T-cell (primary cell): ENCODE measurements around the gene CLK2. TPM values are rescaled to one million over a fixed set of nuclear protein-coding genes. Genes with fewer than 3 reads are reported as not detected.
A peak's percentile ranks its signal among the peaks of the same experiment; 100 is the strongest.

Source experiments
- ATAC-seq, 4 experiments: fragments of 200-7000 bp in 3 of 4; fragments of 150-1000 bp in 1 of 4; cut with Tn5 transposase; replicated peaks in 1 of 4; 1 replicate in 3 of 4; 2 replicates in 1 of 4; pipeline ENCODE4 v1.10.0; 2021; ENCODE audit warnings: moderate library complexity in 3 of 4, mild to moderate bottlenecking in 2 of 4, moderate number of reproducible peaks in 1 of 4
- CTCF ChIA-PET, 2 donors: fragments of 300-600 bp; sonication (Branson Sonifier 250); formaldehyde crosslinking; loops; one replicate each; lab custom pipeline; 2022; ENCODE audit warnings: antibody characterized with exemption in 2 of 2; lab: Charles Lee
- POLR2A ChIA-PET, 2 donors: fragments of 300-600 bp; sonication (Branson Sonifier 250); formaldehyde crosslinking; loops; one replicate each; lab custom pipeline; 2022; ENCODE audit warnings: antibody characterized with exemption in 2 of 2; lab: Charles Lee
- DNase-seq, 35 experiments: peaks; one replicate each; pipeline versions ENCODE4 v3.0.0 to v3.0.0-alpha.2; 2013 to 2023
- H3K27ac ChIP-seq: one replicate; pipeline ENCODE4 v1.5.1; 2013; ENCODE audit warnings: low read length
- H3K27me3 ChIP-seq, 2 experiments: replicated peaks in 1 of 2; 1 replicate in 1 of 2; 2 replicates in 1 of 2; pipeline versions ENCODE4 v1.6.1 to v1.7.0; 2013; ENCODE audit warnings: low read length in 1 of 2, mixed read lengths in 1 of 2; ENCODE audit not compliant: control insufficient read depth in 2 of 2, insufficient read depth in 2 of 2; ENCODE audit errors: extremely low read depth in 1 of 2
- H3K36me3 ChIP-seq, 2 donors: 1 replicate in 1 of 2; 2 replicates in 1 of 2; pipeline versions ENCODE4 v1.6.1 to v1.7.0; 2013; ENCODE audit warnings: low read length in 1 of 2; ENCODE audit not compliant: control insufficient read depth in 2 of 2, insufficient read depth in 1 of 2; ENCODE audit errors: extremely low read depth in 1 of 2
- H3K4me1 ChIP-seq, 2 experiments: 1 replicate in 1 of 2; 2 replicates in 1 of 2; pipeline versions ENCODE4 v1.6.1 to v1.7.0; 2013; ENCODE audit warnings: low read length in 2 of 2, mixed read lengths in 1 of 2; ENCODE audit not compliant: insufficient read depth in 2 of 2, control insufficient read depth in 1 of 2; ENCODE audit errors: extremely low read depth in 1 of 2
- H3K4me3 ChIP-seq, 2 donors: 1 replicate in 1 of 2; 2 replicates in 1 of 2; pipeline versions ENCODE4 v1.5.1 to v1.7.0; 2013; ENCODE audit warnings: mild to moderate bottlenecking in 2 of 2, low read length in 1 of 2, moderate library complexity in 1 of 2; ENCODE audit not compliant: control insufficient read depth in 1 of 2; ENCODE audit errors: extremely low read depth in 1 of 2
- H3K9me3 ChIP-seq: 2 replicates; pipeline ENCODE4 v1.7.0; 2013
- H3K27ac Mint-ChIP-seq, 2 donors: one replicate each; pipeline ENCODE4 v1.8.0; 2020 to 2021; ENCODE audit warnings: mild to moderate bottlenecking in 2 of 2, mixed read lengths in 2 of 2
- H3K27me3 Mint-ChIP-seq, 2 donors: one replicate each; pipeline ENCODE4 v1.8.0; 2021 to 2022; ENCODE audit warnings: mixed read lengths in 2 of 2
- H3K36me3 Mint-ChIP-seq: one replicate; pipeline ENCODE4 v1.8.0; 2021; ENCODE audit warnings: mixed read lengths
- H3K4me1 Mint-ChIP-seq, 3 donors: one replicate each; pipeline ENCODE4 v1.8.0; 2020 to 2022; ENCODE audit warnings: mixed read lengths in 3 of 3, mild to moderate bottlenecking in 1 of 3
- H3K4me3 Mint-ChIP-seq, 3 donors: one replicate each; pipeline ENCODE4 v1.8.0; 2020 to 2022; ENCODE audit warnings: mild to moderate bottlenecking in 3 of 3, mixed read lengths in 3 of 3, moderate library complexity in 3 of 3
- H3K9me3 Mint-ChIP-seq, 3 donors: one replicate each; pipeline ENCODE4 v1.8.0; 2020 to 2022; ENCODE audit warnings: mixed read lengths in 3 of 3
- WGBS: methylation state at CpG from one replicate; pipeline ENCODE4 v1.1.5; 2013; ENCODE audit warnings: missing lambda C conversion rate; ENCODE audit not compliant: insufficient coverage; 5-methylcytosine and 5-hydroxymethylcytosine counted together
- total RNA-seq, 35 experiments: library from RNA in 6 of 35; stranded (reverse) in 6 of 35; fragments of 120-200 nt in 1 of 35; gene quantifications; one replicate each; pipeline versions ENCODE4 v1.2.1 to v1.2.4 and lab custom pipeline; 2013 to 2026

Gene CLK2
- total RNA-seq, 5 donors from 2014 or later (not counting 1 experiment from before 2014, with no cell fraction given) = 76.4 to 123 (median 110) TPM

DNA sequence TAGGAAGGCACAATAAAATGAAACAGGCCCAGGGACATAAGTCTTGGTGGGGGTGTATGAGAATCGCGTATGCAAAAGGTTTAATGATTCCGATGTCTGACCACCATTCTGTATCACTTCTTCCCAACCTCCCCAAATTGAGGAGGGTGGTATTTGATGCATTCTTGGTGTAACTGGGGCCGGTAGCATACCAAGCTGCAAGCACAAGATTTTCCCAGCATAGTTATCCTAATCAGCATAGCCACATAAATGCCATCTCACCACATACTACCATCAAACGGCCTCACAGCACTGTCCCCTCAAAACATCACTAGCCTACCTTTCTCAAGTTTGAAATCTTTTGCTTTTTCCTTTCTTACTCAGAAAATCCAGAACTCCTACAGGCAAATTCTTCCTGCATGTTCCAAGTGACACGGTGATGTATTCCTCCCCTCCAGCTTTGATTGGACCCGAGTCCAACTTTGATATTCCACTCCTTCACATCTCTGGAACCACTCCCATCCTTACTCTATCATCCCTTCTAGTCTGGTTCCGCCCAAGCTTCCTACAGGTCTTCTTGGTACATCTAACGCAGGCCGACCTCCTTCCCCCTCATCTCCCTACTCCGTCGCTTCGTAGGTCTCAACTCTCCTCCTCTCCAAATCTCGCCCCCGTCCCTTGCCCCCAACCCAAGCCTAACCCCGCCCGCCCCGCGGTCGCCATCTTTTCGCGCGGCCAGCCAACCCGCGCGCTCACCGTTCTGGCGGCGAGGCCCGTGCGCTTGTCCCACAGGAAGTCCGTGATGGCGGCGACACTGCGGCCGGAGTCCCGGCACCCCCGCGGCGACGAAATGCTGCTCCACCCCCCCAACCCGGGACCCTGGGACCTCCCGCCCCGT, 600 bp downstream of the CLK2 start:
- no peaks in the 10 kb centered on the region for H3K27me3 Mint-ChIP-seq

DNA sequence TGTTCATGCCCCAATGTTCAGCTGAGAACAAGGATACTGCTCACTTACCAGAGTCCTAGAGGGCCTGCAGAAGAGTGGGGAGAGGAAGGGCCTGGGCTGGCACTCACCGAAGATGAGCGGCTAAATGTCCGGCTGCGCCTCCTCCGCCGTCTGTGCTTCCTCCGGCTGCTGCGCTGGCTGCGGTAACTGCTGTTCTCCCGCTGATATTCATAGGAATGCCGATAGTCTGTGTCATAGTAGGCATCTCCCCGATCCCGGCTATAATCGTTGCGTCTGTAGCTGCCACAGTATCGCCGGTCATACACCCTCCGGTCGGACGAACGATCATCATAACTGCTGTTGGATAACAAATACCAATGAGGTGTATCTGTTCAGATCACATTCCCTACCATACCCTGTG, 3.9 kb downstream of the CLK2 start:
- Mint-ChIP-seq H3K36me3 (peaks cover 50% of the 10 kb centered on the region), H3K27ac (peak overlapping the region in 1 of 2 donors; percentile 34), H3K9me3 (no peaks in the 10 kb centered on the region), H3K4me3 (no peak overlapping the region), H3K27me3 (no peaks in the 10 kb centered on the region), H3K4me1 (peaks cover 29 to 34% (median 33%) of the 10 kb centered on the region in 3 donors)
- ATAC-seq = no peak
- ChIA-PET POLR2A (interaction anchor here in 1 of 2 donors (0.6 kb wide), 1 partner anchor 11 kb away, joined by 3 read pairs; no protein-coding TSS in a partner anchor), CTCF (interaction anchor here in 1 of 2 donors (1.3 kb wide), 1 partner anchor 19 kb away, joined by 9 read pairs; no protein-coding TSS in a partner anchor)
- Histone ChIP-seq H3K27ac (no peak overlapping the region), H3K4me3 (no peak overlapping the region), H3K4me1 (peaks cover 6 to 20% of the 10 kb centered on the region in 2 experiments), H3K36me3 (peaks cover 7 to 70% of the 10 kb centered on the region in 2 donors), H3K27me3 (no peaks in the 10 kb centered on the region), H3K9me3 (no peaks in the 10 kb centered on the region)
- 98% methylated on average over 21 of the region's 21 CpGs for WGBS
- no peak for DNase-seq

More for the DNA sequence above, 600 bp downstream of the CLK2 start:
- H3K4me1 ChIP-seq = peaks cover 20 to 36% of the 10 kb centered on the region in 2 experiments
- DNase-seq (peak in 5 of 35 experiments; percentile 15 to 35 (median 23)), ATAC-seq (peak; percentile 21 to 32 (median 25))
- H3K9me3 Mint-ChIP-seq = no peaks in the 10 kb centered on the region
- H3K4me3 ChIP-seq = peak overlapping the region; percentile 45 to 78
- H3K4me1 Mint-ChIP-seq = peaks cover 40 to 51% (median 49%) of the 10 kb centered on the region in 3 donors
- peaks cover 7 to 36% of the 10 kb centered on the region in 2 donors for H3K36me3 ChIP-seq
- ChIA-PET CTCF (interaction anchor here (0.5 to 1.3 kb wide), 12 partner anchors 8 to 833 kb away, joined by 3 to 12 read pairs (median 4); partner anchors contain the start of genes CKS1B (in 1 of the 2), FDPS (in 1 of the 2) and KRTCAP2 (in 1 of the 2)), POLR2A (interaction anchor here in 1 of 2 donors (0.5 to 1.2 kb wide), 2 partner anchors 13 to 35 kb away, joined by 5 to 9 read pairs; partner anchors contain the start of gene FDPS)
- H3K27ac Mint-ChIP-seq = peak overlapping the region; percentile 81 to 90
- H3K27me3 ChIP-seq = no peaks in the 10 kb centered on the region
- H3K27ac ChIP-seq = peak overlapping the region; percentile 67
- H3K4me3 Mint-ChIP-seq = peak overlapping the region; percentile 90 to 93 (median 92)
- peaks cover 26% of the 10 kb centered on the region for H3K36me3 Mint-ChIP-seq
- no peaks in the 10 kb centered on the region for H3K9me3 ChIP-seq
- WGBS = 0% methylated on average over 37 of the region's 44 CpGs

DNA sequence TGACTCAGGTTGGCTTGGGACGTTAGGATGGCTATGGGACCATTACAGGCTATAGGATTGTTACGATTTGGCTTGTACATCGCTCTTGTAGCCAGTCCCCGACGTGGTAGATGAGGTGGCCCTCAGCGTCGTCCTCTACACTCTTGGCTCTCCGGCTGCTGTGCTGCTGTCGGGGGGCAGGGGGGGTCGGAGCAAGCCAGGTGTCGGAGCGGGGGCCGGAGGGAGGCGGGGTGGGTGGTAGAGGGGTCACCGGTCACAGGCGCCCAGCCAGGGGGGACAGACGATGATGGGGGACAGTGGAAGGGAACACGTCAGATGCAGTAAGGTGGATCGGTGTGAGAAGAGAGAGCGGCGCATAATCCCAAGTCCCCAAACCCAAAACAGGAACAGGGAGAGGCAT, 4.7 kb downstream of the CLK2 start:
- Mint-ChIP-seq H3K27ac (no peak overlapping the region), H3K4me3 (no peak overlapping the region), H3K27me3 (no peaks in the 10 kb centered on the region), H3K9me3 (no peaks in the 10 kb centered on the region), H3K36me3 (peaks cover 56% of the 10 kb centered on the region), H3K4me1 (peaks cover 25 to 31% (median 30%) of the 10 kb centered on the region in 3 donors)
- no peak for ATAC-seq
- H3K27me3 ChIP-seq = no peaks in the 10 kb centered on the region
- no peak overlapping the region for H3K4me3 ChIP-seq
- 98% methylated on average over 12 of the region's 21 CpGs for WGBS
- no peak for DNase-seq
- H3K36me3 ChIP-seq = peaks cover 7 to 77% of the 10 kb centered on the region in 2 donors
- no peak overlapping the region for H3K27ac ChIP-seq
- H3K9me3 ChIP-seq = no peaks in the 10 kb centered on the region
- ChIA-PET POLR2A (interaction anchor here in 1 of 2 donors (0.5 kb wide), 1 partner anchor 31 kb away, joined by 4 read pairs; no protein-coding TSS in a partner anchor), CTCF (interaction anchor here in 1 of 2 donors (1.0 kb wide), 1 partner anchor 19 kb away, joined by 3 read pairs; no protein-coding TSS in a partner anchor)
- H3K4me1 ChIP-seq = peaks cover 3 to 16% of the 10 kb centered on the region in 2 experiments

DNA sequence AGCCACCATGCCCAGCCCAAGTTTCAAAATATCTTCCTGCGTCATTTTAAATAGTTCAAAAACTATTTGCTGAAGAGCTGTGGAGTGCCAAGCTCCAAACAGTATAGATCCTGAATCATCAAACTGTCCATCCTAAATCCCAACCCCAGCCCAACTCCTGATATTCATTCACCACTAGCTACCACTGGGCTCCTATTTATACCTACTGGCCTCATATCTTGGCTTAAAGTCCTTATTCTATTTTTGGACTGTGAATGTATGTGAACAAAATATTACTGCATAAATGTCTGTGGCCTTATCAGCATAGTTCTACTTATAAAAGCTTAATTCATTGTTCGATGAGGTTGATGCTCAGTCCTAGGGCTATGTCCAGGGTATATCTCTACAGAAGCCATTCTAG, 5.9 kb downstream of the CLK2 start:
- Mint-ChIP-seq H3K4me3 (no peak overlapping the region), H3K9me3 (no peaks in the 10 kb centered on the region), H3K27ac (no peak overlapping the region), H3K4me1 (peaks cover 24 to 34% (median 25%) of the 10 kb centered on the region in 3 donors), H3K36me3 (peaks cover 60% of the 10 kb centered on the region), H3K27me3 (no peaks in the 10 kb centered on the region)
- Histone ChIP-seq H3K36me3 (peaks cover 7 to 79% of the 10 kb centered on the region in 2 donors), H3K27ac (no peak overlapping the region), H3K27me3 (no peaks in the 10 kb centered on the region), H3K9me3 (no peaks in the 10 kb centered on the region), H3K4me3 (no peak overlapping the region), H3K4me1 (peaks cover 0 to 16% of the 10 kb centered on the region in 2 experiments)
- ATAC-seq (no peak), DNase-seq (no peak)
- POLR2A ChIA-PET = interaction anchor here (0.6 to 1.0 kb wide), 2 partner anchors 12 to 22 kb away, joined by 3 read pairs; partner anchors contain the start of gene ENTREP3 (in 1 of the 2)
- CTCF ChIA-PET = interaction anchor here in 1 of 2 donors (2.8 kb wide), 1 partner anchor 16 kb away, joined by 10 read pairs; no protein-coding TSS in a partner anchor
- 100% methylated on average over 1 of the region's 2 CpGs for WGBS

DNA sequence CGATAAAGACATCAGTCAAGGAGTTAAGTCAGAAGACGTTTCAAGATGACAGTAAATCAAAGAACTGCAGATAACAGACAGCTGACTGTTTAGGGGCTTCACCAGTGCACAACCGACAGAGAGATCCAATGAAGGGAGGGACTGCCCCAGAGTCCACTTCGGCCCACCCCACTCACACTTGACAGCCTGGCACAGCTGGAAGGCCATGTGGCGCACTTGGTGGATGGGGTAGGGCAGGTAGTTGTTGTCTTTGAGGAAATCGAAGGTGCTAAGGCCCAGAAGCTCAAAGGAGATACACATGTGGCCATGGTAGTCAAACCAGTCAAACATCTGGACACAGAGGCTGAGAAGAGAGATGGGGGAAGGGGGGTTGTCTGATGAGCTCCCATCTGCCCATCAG, 6.8 kb downstream of the CLK2 start:
- no peak for ATAC-seq
- Mint-ChIP-seq H3K27ac (no peak overlapping the region), H3K27me3 (no peaks in the 10 kb centered on the region), H3K36me3 (peaks cover 60% of the 10 kb centered on the region), H3K4me1 (peaks cover 24 to 34% (median 25%) of the 10 kb centered on the region in 3 donors), H3K9me3 (no peaks in the 10 kb centered on the region), H3K4me3 (no peak overlapping the region)
- H3K27me3 ChIP-seq = no peaks in the 10 kb centered on the region
- no peak overlapping the region for H3K4me3 ChIP-seq
- ChIA-PET POLR2A (interaction anchor here in 1 of 2 donors (1.0 kb wide), 1 partner anchor 21 kb away, joined by 3 read pairs; no protein-coding TSS in a partner anchor), CTCF (interaction anchor here in 1 of 2 donors (0.6 to 2.8 kb wide), 2 partner anchors 16 to 350 kb away, joined by 3 to 10 read pairs; no protein-coding TSS in a partner anchor)
- no peak overlapping the region for H3K27ac ChIP-seq
- 100% methylated on average over 3 of the region's 6 CpGs for WGBS
- H3K36me3 ChIP-seq = peaks cover 7 to 77% of the 10 kb centered on the region in 2 donors
- DNase-seq = no peak
- peaks cover 0 to 14% of the 10 kb centered on the region in 2 experiments for H3K4me1 ChIP-seq
- H3K9me3 ChIP-seq = no peaks in the 10 kb centered on the region

DNA sequence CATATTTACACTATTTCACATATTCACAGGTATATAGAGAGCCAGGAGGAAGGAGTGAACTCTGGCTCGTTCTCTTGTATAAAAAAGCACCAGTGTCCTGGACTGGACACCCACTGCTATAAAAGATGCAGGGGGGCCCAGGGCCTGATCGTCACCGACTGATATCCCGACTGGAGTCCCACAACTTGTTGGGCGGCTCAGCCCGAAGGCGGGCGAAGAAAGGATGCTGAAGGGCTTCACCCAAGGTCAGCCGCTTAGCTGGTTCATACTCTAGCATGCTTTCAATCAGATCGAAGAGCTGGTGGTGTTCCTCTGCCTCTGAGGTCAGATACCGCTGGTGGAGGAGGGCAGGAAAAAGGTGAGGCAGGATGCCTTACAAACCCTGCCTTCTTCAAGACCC, 10.2 kb downstream of the CLK2 start:
- ATAC-seq (no peak), DNase-seq (no peak)
- H3K9me3 Mint-ChIP-seq = no peaks in the 10 kb centered on the region
- peaks cover 12 to 30% of the 10 kb centered on the region in 2 experiments for H3K4me1 ChIP-seq
- H3K4me3 Mint-ChIP-seq = peak overlapping the region; percentile 3 to 100 (median 41)
- H3K36me3 ChIP-seq = peaks cover 0 to 65% of the 10 kb centered on the region in 2 donors
- H3K36me3 Mint-ChIP-seq = peaks cover 46% of the 10 kb centered on the region
- peak overlapping the region; percentile 96 to 98 for H3K27ac Mint-ChIP-seq
- ChIA-PET CTCF (interaction anchor here (0.6 to 1.0 kb wide), 5 partner anchors 10 to 95 kb away, joined by 3 to 4 read pairs (median 3); partner anchors contain the start of gene CLK2 (in 1 of the 2)), POLR2A (no interaction called here)
- no peak overlapping the region for H3K27ac ChIP-seq
- 92% methylated on average over 10 of the region's 11 CpGs for WGBS
- no peaks in the 10 kb centered on the region for H3K9me3 ChIP-seq
- H3K4me3 ChIP-seq = no peak overlapping the region
- H3K4me1 Mint-ChIP-seq = peaks cover 29 to 39% (median 35%) of the 10 kb centered on the region in 3 donors
- H3K27me3 Mint-ChIP-seq = no peaks in the 10 kb centered on the region
- H3K27me3 ChIP-seq = no peaks in the 10 kb centered on the region
